ENCODE measurements around the gene GRIK2.

Gene GRIK2

DNA sequence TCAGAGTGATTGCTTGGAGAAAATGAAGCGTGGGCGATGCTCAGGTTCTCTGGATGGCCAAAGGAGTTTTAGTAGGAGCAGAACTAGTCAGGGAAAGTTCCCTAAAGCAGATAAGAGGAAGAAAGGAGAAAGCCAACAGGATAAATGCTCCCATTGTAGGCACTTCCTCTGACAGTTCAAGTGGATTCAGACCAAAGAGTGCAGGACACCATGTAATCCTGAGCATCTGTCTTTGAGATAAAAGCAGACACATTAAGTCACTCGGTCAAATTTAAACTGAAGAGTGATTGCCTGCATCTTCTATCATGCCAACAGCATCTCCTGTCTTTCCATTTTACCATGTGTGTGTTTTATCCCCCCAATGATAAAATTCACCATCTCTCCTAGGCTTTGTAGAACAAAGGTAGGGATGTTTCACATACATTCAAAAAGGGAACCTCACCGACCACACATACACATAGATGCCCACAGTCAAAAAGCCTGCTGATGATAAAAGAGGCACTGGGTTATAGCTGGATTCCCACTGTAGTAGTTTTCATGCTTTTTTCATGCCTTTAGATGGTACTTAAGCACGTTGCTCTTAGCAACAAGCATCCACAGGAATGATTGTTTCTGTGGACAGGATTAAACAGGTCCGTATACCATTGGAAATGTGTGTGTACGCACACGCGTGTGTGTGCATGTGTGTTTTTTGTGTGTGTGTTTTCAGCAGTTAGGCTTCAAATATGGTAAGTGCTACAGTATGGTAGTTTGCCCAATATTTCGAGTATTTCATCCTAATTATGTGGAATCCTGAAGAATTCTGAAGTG lies 7.0 kb downstream of the GRIK2 start:
- no peak for DNase-seq (ENCODE audit: low read depth in 2 of 3, low spot score in 1 of 3)

DNA sequence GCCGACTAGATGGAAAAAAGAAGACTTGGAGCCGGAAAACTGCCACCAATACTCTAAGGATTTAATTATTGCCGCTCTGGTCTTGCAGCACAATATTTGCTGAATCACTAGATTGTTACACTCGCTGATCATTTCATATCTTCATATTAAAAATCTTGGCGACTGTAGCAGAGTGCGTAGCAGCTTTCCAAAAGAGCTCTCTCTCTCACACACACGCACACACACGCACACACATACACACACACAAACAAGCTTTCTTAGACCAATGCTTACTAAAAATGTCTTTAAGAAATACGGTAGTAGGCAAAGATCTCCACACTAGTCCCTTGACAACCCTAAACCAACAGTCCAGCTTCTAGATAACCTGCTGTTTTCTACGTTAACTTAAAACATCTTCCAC lies 7.7 kb downstream of the GRIK2 start:
- no peak for DNase-seq (ENCODE audit: low read depth in 2 of 3, low spot score in 1 of 3)

DNA sequence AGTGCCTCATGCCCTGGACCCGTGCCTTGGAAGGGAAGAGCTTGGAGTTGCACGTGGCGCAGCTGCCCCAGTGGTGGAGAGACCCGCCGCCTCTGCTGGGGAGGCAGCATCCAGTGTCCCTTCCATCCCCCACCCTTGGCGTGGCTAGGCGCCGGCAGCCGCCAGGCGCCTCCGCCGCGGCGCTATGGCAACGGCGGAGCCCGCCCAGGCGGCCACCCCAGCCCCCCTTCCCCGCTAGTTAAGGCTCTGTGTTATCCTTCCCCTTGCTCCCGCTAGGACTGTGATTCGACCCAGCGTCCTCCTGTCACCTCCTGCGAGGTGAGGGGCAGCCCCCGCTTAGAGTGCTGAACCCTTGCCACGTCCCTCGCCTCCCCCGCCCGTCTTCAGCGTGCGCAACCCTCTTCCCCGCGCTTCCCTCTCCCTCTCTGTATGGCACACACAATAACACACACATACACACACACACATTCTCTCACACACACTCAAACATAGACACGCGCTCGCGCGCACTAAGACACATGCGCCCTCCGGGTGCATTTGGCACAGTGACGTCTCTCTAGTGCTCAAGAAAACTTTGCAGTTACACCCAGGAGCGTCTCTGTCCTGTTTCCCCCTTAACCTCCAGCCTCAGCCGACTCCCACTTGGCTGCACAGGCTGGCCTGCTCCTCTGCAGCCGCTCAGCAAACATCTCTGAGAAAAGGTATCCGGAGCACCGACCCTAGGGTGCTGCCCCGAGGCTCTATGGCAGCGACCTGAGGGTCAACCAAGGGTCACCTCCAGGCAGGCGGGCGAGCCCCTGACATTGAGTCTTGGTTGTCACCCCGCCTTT lies 8.5 kb downstream of the GRIK2 start:
- DNase-seq (ENCODE audit: low read depth in 2 of 3, low spot score in 1 of 3), result no peak

- no peak for DNase-seq (ENCODE audit: low read depth in 2 of 3, low spot score in 1 of 3)
Measured at GRCh38 chr6:101402622-101403031, 9.1 kb downstream of the GRIK2 start.

DNA sequence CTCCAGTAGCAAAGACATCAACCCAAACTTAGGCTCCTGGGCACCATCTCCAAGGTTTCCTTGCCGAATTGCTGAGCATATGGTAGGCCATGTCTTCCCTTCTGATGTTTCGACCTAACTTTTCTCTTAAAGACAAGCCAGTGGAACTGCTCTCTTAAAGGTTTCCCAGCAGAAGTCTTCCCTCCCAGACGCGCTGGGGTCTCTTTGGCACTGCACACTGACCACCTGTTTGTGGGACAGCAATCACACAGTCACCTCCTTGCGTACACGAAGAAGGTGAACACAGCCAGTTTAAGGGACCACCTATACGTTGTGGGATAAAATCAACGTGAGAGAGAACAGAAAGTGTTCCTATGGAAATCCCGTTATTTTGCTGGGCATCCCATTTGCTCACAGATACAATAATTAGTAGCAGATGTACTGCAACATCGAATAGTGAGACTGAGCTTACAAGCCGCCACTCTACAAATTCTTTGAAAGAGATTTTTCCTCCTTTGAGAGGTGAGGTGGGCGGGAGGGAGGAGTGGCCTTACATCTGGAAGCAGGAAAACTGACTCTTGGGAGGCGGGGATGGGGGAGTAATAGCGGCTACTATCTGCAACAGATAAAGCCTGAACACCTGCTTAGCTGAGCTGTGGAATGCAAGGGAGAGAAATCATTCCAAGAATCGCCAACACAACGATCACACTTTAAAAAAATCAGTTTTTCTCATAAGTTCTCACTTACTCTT lies 9.9 kb downstream of the GRIK2 start:
- no peak for DNase-seq (ENCODE audit: low read depth in 2 of 3, low spot score in 1 of 3)

GRCh38 chr6:101404775-101405174 lies 11.3 kb downstream of the GRIK2 start:
- no peak for DNase-seq (ENCODE audit: low read depth in 2 of 3, low spot score in 1 of 3)

- DNase-seq (ENCODE audit: low read depth in 2 of 3, low spot score in 1 of 3), result no peak
Measured at GRCh38 chr6:101413773-101414172, 20.3 kb downstream of the GRIK2 start.

DNA sequence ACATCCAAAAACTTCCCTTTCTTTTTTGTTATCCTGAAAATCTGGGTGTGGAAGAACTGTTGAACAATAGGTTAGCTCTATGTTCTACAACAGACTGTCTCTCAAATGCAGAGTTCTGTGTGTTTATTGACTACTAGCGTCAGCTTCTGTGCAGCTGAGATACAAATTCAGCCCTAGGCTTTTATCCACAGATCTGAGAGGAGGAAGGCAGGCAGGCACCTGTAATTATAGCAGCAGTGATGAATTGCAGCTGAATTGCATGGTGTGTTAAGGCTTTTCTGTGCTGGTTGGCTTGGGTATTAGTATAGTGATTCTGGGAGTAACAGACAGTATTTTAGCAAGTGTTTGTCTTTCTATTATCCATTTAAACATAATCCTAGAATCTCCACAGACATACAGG lies 24.4 kb downstream of the GRIK2 start:
- no peak for DNase-seq (ENCODE audit: low read depth in 2 of 3, low spot score in 1 of 3)

DNA sequence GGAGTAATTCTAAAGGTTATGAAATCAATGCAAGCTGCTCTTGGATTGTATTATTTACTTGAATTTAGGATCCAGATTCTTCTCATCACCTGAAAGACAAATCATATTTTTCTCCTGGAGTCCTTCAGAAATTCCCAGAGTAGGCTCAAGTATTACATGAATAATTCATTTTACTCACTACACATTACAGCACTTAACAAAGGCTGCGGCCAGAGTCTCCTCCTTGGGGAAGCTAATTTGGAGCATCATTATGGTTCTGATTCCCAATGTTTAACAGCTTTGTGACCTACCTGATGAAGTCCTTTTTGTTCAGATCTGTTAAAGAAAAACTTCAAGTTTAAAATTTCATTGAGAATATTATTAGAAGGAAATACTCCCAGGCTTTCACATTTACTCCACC lies 28.7 kb downstream of the GRIK2 start:
- no peak for DNase-seq (ENCODE audit: low read depth in 2 of 3, low spot score in 1 of 3)

GRCh38 chr6:101422811-101423210 lies 29.3 kb downstream of the GRIK2 start:
- no peak for DNase-seq (ENCODE audit: low read depth in 2 of 3, low spot score in 1 of 3)

DNA sequence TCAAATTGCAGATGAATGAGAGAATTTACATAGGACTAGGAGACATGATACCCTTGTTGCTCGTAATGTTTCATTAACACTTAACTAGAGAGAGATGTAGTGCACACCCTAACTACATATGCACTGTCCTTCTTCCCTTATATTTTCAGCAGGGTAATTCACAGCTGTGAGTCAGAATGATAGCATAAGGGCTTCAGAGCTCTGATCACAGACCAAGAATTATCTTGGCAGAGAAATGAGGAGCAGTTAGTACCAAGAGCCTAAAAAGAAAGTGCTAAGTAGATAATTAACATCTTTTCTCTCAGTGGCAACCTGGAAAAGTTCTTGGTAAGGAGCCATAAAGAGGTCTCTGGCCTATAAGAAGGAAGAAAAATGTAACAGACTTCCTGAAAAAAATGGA lies 35.8 kb downstream of the GRIK2 start:
- DNase-seq (ENCODE audit: low read depth in 2 of 3, low spot score in 1 of 3), result no peak

GRCh38 chr6:101429845-101430244 lies 36.3 kb downstream of the GRIK2 start:
- no peak for DNase-seq (ENCODE audit: low read depth in 2 of 3, low spot score in 1 of 3)

GRCh38 chr6:101433141-101433540 lies 39.6 kb downstream of the GRIK2 start:
- DNase-seq (ENCODE audit: low read depth in 2 of 3, low spot score in 1 of 3), result no peak

GRCh38 chr6:101434601-101435000 lies 41.1 kb downstream of the GRIK2 start:
- no peak for DNase-seq (ENCODE audit: low read depth in 2 of 3, low spot score in 1 of 3)

DNA sequence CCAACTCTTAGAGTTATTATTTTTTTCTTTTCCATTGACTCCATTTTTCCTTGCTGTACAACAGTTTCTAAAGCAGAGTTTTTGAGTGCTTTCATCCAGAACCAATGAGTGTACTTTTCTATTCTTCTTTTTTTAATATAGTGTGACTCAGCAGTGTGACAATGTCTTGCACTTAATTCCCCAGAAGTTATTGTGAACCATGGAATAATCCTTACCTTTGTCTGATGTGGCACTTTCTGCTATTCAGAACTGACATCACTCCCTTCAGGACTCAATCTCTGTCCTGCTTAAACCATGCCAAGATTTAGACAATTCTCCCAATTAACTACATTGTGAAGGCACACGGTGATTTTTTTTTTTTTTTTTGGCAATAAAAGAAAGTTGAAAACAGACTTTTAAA lies 41.5 kb downstream of the GRIK2 start:
- no peak for DNase-seq (ENCODE audit: low read depth in 2 of 3, low spot score in 1 of 3)

- no peak for DNase-seq (ENCODE audit: low read depth in 2 of 3, low spot score in 1 of 3)
Measured at GRCh38 chr6:101439790-101440189, 46.3 kb downstream of the GRIK2 start.

DNA sequence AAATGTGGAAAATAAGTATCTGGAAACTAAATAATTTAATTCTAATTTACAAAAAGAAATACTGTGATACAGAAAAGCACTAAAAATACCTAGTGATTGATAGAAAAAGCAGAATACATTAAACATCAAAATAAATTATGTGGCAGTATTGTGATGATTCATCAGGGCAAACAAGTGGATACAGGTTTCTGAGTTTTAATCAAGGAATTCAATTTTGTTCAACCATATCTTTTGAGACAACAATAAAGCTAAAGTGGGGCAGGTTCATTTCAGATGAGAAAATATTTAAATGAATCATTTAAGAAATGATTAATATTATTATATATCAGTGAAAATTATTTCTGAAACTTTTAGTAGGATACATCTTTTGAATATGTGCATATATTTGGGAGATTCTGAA lies 49.8 kb downstream of the GRIK2 start:
- no peak for DNase-seq (ENCODE audit: low read depth in 2 of 3, low spot score in 1 of 3)

GRCh38 chr6:101444717-101445116 lies 51.2 kb downstream of the GRIK2 start:
- no peak for DNase-seq (ENCODE audit: low read depth in 2 of 3, low spot score in 1 of 3)

DNA sequence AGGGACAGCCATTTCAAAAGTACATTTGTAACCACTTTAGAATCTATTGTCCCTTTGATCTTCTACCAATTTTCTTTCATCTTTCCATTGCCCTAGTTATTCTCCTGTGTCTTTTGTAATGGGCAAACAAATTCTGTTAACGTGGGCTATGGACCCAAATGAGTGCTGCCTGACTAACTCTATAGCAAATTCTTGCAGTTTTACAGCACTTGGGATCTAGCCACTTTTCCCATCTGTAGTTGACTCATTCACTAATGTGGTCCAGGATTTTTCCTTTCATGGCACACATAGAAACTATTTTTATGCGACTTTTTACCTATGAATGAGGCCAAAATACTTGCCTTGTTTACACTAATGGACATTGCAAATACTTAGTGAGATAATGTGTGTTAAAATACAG lies 52.0 kb downstream of the GRIK2 start:
- DNase-seq (ENCODE audit: low read depth in 2 of 3, low spot score in 1 of 3), result no peak

DNA sequence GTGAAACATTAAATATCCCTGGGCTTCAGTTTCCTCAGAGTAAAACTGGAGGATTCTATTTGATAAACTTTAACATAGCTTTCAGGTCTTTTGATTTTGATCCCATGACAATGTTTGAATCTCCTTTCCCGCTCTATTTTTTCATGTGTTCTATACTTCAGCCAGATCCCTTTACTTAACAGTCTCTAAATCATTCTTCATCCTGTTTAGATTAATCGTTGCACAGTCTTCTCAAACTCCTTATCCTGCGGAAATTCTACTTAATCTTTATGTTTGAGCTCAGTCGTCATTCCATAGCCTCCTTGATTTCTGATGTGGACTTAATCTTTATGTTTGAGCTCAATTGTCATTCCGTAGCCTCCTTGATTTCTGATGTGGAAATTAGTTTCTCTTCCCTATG lies 57.4 kb downstream of the GRIK2 start:
- DNase-seq (ENCODE audit: low read depth in 2 of 3, low spot score in 1 of 3), result no peak

GRCh38 chr6:101451981-101452380 lies 58.5 kb downstream of the GRIK2 start:
- no peak for DNase-seq (ENCODE audit: low read depth in 2 of 3, low spot score in 1 of 3)

- DNase-seq (ENCODE audit: low read depth in 2 of 3, low spot score in 1 of 3), result no peak
Measured at GRCh38 chr6:101453221-101453620, 59.7 kb downstream of the GRIK2 start.

Measured in stimulated activated CD4-positive, alpha-beta T cell treated with anti-CD3 and anti-CD28 coated beads, Interleukin-12 subunit alpha, Interleukin-12 subunit beta, amount 100 ng/mL, for 48 hours (primary cell).